Muscle of arm (tissue), 14 donors: ENCODE measurements around the gene YAP1. TPM values are rescaled to one million over a fixed set of nuclear protein-coding genes. Genes with fewer than 3 reads are reported as not detected.

Experiments
- DNase-seq: peaks from one replicate; pipeline ENCODE4 v3.0.0-alpha.2; 2013
- long read RNA-seq, 11 donors: transcript quantifications; one replicate each; lab custom pipeline, GENCODE V29; 2026
- polyA plus RNA-seq, 12 donors: library from polyadenylated mRNA; unstranded; fragments of 120-200 nt; gene quantifications; one replicate each; pipeline ENCODE4 v1.2.1, GENCODE V29; 2013; ENCODE audit not compliant: insufficient read length in 12 of 12

Gene YAP1
- 100 to 1,000 TPM in 2 of 12 donors, 10 to 100 TPM in 9, not detected in 1; 64.0 to 127 (median 89.4) TPM for polyA plus RNA-seq
- long read RNA-seq, donor 1, full-length matches to known transcripts, result 7 of 44 reads
- long read RNA-seq, donor 1, partial matches to known transcripts, result 37 of 44 reads
- long read RNA-seq, donor 1, other reads (novel, unspliced or antisense), result 0 of 44 reads
- long read RNA-seq, donor 2, full-length matches to known transcripts, result 9 of 24 reads
- long read RNA-seq, donor 2, partial matches to known transcripts, result 15 of 24 reads
- long read RNA-seq, donor 2, other reads (novel, unspliced or antisense), result 0 of 24 reads
- long read RNA-seq, donor 3, full-length matches to known transcripts, result 5 of 5 reads
- long read RNA-seq, donor 3, partial matches to known transcripts, result 0 of 5 reads
- long read RNA-seq, donor 3, other reads (novel, unspliced or antisense), result 0 of 5 reads
- long read RNA-seq, donor 4, full-length matches to known transcripts, result 7 of 15 reads
- long read RNA-seq, donor 4, partial matches to known transcripts, result 8 of 15 reads
- long read RNA-seq, donor 4, other reads (novel, unspliced or antisense), result 0 of 15 reads
- long read RNA-seq, donor 5, result 0 reads
- long read RNA-seq, donor 6, full-length matches to known transcripts, result 5 of 5 reads
- long read RNA-seq, donor 6, partial matches to known transcripts, result 0 of 5 reads
- long read RNA-seq, donor 6, other reads (novel, unspliced or antisense), result 0 of 5 reads
- long read RNA-seq, donor 7, full-length matches to known transcripts, result 8 of 18 reads
- long read RNA-seq, donor 7, partial matches to known transcripts, result 10 of 18 reads
- long read RNA-seq, donor 7, other reads (novel, unspliced or antisense), result 0 of 18 reads
- long read RNA-seq, donor 8, full-length matches to known transcripts, result 15 of 23 reads
- long read RNA-seq, donor 8, partial matches to known transcripts, result 8 of 23 reads
- long read RNA-seq, donor 8, other reads (novel, unspliced or antisense), result 0 of 23 reads
- long read RNA-seq, donor 9, full-length matches to known transcripts, result 5 of 11 reads
- long read RNA-seq, donor 9, partial matches to known transcripts, result 6 of 11 reads
- long read RNA-seq, donor 9, other reads (novel, unspliced or antisense), result 0 of 11 reads
- long read RNA-seq, donor 10, full-length matches to known transcripts, result 11 of 11 reads
- long read RNA-seq, donor 10, partial matches to known transcripts, result 0 of 11 reads
- long read RNA-seq, donor 10, other reads (novel, unspliced or antisense), result 0 of 11 reads
- long read RNA-seq, donor 11, full-length matches to known transcripts, result 5 of 12 reads
- long read RNA-seq, donor 11, partial matches to known transcripts, result 7 of 12 reads
- long read RNA-seq, donor 11, other reads (novel, unspliced or antisense), result 0 of 12 reads

DNA sequence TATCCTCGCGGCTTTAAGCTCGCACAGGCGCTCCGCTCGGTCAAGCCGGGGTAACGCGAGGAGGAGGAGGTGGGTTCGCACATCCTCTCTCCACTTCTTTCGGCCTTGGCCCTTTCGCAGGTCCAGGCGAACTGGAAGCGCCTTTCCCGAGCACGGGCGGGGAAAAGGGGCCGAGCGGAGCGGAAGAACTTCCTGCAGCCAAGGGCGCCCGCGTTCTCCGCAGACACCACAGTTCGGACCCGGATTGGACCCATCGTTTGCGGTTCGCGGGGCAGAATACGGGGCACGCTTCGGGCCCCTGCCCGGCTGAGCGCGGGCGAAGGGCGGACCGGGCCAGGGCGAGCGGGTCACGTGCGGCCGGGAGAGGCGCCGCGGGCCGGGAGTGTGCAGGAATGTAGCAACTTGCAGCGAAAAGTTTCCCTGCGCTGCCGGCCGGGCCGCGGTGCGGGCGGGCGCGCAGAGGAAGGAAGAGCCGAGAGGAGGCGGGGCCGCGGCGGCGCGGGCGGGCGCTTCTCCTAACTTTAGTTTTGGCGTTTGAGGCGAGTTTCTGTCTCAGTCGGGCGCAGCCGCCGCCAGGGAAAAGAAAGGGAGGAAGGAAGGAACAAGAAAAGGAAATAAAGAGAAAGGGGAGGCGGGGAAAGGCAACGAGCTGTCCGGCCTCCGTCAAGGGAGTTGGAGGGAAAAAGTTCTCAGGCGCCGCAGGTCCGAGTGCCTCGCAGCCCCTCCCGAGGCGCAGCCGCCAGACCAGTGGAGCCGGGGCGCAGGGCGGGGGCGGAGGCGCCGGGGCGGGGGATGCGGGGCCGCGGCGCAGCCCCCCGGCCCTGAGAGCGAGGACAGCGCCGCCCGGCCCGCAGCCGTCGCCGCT is at the start of gene YAP1:
Gene YAP1, plus strand, starts transcription at position 552 of the 865 bp plus-strand sequence. CDS start 402 bp downstream, outside the sequence.
- peak; percentile 93 for DNase-seq

DNA sequence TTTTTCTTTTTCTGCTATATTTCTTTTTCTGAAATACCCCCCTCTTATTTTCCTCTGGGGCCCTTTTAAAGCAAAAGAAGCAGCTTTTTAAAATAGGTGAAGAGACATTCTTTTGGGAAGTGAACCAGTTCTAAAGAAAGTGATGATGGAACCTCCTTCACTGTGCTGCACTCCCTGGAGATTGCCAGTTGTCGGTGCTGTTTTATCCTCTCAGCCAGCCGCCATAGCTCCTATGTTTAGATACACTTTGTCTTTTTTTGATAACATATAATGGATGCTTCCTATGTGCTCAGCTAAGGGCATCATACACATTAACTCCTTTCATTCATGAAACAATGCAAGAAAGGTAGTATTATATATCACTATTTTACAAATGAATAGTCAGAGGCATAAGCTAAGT is 49.0 kb upstream of the YAP1 start:
- DNase-seq, result no peak

DNA sequence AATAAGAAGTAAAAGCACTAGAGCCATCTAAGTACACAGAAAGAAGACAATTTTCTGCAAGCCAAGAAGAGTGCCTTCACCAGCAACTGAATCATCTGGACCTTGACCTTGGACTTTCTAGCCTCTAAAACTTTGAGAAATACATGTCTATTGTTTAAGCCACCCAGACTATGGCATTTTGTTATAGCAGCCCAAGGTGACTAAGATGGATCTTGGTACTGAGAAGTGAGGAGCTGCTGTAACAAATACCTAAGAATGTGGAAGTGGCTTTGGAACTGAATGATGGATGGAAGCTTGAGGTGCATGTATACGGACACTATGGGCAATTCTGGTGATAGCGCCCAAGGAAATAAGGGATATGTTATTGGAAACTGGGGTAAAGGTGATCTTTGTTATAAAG is 48.1 kb upstream of the YAP1 start:
- no peak for DNase-seq

DNA sequence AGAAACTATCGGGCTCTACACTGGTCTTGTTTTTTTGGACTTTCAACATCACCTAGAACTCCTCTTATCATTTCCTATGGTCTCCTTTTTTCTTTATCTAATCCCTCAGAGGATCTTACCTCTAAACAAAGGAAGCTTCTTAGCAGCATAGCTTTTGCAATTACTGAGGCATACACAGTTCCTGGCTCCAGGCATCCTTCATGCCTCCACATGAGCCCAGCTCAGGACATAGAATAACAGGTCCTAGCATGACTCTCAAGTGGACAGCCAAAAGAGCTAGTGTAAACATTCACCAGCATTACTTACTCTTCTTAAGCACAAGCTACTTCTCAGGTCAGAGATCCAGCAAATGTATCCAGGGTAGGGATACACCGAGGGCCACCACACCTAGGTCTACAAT is 45.9 kb upstream of the YAP1 start:
- DNase-seq, result no peak

DNA sequence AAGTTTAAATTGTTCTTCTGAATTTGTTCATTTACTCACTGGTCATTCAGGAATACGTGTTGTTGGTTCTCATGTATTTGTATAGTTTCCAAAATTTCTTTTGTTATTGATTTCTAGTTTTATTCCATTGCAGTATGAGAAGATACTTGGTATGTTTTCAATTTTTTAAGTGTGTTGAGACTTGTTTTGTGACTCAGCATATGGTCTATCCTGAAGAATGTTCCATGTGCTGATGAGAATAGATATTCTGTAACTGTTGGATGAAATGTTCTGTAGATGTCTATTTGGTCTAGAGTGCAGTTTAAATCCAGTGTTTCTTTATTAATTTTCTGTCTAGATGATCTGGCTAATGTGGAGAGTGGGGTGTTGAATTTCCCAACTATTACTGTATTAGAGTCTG is 39.5 kb upstream of the YAP1 start:
- DNase-seq, result no peak

DNA sequence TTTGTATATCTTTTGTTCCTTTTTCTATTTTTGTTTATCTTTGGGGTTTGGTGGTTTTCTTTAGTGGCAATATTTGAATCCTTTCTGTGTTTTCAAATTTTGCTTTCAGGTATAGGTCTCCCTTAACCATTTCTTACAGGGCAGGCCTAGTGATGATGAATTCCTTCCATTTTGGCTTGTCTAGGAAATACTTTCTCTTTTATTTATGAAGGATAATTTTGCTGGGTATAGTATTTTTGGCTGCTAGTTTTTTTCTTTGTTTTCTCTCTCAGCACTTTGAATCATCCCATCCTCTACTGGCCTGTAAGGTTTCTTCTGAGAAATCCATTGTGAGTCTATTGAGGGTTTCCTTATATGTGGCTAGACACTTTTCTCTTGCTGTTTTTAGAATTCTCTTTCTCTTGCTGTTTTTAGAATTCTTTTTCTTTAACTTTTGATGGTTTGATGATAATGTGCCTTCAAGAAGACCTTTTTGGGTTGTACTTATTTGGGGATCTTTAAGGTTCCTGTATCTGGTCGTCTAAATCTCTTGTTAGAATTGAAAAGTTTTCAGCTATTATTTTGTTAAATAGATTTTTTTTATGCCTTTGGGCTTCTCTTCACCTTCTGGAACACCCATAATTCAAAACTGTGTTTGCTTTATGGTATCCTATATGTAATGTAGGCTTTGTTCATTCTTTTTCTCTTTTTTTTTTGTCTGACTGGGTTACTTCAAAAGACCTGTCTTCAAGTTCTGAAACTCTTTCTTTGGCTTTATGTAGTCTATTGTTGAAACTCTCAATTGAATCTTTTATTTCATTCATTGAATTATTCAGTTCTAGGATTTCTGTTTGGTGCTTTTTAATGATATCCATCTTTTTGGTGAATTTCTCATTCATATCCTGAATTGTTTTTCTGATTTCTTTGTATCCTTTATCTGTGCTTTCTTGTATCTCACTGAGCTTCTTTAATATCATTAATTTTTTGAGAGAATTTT is 38.5 kb upstream of the YAP1 start:
- DNase-seq, result no peak

DNA sequence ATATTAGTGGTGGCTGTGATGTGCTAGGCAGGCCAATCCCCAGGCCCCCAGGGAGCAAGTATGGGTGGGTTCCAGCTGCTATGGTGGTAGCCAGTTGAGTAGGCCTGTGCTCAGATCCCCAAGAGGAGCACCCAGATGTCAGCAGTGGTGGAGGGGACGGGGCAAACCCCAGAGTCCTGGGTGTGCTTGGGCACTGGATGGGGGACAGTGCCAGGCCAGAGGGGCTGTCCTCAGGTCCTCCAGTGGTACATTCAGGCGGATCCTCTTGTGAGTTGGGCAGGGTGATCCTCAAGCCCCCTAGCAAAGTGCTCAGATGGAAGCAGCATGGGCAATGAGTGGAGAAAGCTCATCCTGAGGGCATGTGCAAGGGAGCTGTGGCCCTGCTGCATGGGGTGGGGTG is 37.0 kb upstream of the YAP1 start:
- no peak for DNase-seq

DNA sequence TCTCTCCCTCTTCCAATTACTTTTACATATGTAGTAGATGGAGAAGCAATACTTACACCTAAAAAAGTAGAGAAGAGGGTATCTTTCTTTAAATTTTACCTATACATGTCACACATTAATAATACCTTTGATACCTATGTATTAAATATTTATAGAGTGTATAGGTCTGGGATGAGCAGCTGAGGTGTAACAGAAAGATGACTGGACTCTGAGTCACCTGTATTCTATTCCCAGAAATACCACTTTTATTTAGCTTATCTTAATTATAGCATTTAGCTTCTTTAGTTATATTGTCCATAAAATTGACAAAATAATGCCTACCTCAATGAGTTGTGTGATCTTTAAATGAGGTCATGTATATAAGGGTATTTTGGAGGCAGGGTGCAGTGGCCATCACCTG is 30.6 kb upstream of the YAP1 start:
- DNase-seq, result no peak

DNA sequence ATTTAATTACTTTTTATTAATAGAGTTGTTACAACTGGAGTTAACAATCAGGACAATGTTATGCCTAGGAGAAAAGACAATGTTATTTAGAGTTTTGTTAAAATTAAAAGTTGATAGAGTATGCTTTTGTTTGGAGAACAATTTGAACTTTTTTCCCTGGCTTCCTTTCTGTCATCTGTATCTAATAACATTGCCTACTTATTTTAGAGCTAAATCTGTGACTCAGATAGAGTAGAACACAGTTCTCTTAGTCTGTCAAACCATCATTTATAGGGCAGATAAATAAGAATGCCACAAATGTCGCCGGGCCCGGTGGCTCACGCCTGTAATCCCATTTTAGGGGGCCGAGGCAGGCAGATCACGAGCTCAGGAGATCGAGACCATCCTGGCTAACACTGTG is 28.9 kb upstream of the YAP1 start:
- DNase-seq, result no peak

DNA sequence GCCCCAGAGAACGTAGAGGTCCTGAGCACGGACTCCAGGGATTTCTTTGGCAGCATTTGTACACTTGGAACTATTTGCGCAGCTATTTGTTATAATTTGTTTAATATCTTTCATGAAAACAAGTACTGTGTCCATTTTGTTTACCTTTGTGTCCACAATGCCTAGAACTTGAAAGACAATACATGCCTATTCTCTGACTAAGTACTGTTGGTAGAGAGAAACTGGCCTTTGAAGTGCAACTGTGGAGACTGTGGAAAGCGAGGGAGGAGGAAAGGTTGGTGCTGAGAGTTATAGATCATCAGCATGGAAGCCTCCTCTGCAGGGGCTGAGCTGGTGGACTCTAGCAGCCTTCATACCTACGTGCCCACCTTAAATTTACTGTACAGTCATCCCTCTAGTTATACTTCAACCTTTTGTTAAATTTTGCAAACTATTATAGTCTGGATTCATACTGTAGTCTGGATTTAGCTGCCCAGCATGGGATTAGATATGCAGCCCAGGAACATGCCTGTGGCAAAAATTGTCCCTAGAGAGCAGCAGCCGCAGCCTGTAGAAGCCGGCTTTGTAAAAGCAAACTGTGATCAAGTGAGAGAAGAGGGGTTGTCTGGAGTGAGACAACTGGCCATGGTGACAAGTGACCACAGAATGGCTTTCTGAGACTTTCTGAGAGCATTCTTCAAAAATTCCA is 24.2 kb upstream of the YAP1 start:
- DNase-seq, result no peak

DNA sequence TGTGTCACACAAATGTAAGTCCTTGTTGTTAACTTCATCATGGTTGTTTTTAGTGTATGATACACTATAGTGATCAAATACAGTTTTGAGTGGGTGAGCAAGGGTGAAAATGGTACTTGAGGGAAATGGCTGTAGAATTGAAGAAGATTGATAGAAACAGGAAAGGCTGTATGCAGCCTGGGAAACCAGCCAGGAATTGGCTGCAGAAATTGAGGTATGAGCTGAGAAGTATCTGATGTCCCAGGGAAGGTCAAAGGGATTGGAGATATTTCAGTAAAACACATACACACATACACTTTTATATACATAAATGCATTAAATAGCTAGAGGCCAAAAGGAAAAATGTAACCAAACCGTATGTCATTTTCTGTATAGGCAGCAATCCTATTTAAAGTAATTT is 13.1 kb upstream of the YAP1 start:
- DNase-seq, result no peak

DNA sequence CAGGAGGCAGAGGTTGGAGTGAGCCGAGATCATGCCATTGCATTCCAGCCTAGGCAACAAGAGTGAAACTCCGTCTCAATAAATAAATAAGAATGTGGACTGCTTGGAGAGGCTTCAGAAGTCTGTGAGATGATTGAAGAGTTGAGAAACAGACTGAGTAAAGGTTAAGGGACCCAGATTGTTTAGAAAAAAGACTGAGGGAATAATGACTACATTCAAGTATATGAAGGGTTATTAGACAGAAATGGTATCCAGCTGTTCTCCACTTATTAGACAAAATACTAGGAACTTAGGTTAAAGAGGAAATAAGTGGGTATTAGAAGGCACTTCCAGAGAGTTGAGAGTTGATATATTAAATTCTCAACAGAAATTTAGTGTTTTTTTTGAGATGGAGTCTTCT is 10.5 kb upstream of the YAP1 start:
- DNase-seq, result no peak

DNA sequence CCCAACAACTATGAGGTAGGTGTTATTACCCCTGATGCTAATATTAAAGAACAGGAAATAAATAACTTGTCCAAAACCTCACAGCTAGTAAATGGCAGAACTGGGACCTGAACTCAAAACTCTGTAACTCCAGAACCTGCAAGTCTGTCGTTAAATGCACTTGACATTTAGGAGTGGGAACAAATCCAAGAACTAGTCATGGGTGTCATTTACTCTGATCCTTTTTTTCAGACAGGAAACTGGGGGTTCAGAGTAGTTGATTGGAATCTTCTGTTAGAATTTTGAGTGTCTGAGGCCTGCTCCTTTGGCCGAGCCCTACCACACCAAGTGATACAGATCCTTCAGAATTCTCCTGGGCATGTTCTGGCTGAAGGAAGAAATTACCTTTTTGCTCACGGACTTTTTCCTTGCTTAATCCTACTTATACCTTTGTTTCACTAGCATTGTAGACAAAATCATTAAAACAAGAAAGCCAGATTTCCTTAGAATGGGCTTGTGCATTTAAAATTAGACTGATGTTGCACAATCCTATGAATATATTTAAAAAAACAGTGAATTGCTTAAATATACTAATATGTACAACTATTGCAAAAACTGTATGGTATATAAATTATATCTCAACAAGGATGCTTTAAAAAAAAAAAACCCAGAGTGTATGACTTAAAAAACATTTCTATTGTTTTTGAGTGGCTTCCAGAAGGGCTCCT is 1.4 kb upstream of the YAP1 start:
- DNase-seq, result no peak

DNA sequence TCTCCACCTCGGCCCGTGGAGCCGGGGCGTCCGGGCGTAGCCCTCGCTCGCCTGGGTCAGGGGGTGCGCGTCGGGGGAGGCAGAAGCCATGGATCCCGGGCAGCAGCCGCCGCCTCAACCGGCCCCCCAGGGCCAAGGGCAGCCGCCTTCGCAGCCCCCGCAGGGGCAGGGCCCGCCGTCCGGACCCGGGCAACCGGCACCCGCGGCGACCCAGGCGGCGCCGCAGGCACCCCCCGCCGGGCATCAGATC is 439 bp downstream of the YAP1 start:
- no peak for DNase-seq

DNA sequence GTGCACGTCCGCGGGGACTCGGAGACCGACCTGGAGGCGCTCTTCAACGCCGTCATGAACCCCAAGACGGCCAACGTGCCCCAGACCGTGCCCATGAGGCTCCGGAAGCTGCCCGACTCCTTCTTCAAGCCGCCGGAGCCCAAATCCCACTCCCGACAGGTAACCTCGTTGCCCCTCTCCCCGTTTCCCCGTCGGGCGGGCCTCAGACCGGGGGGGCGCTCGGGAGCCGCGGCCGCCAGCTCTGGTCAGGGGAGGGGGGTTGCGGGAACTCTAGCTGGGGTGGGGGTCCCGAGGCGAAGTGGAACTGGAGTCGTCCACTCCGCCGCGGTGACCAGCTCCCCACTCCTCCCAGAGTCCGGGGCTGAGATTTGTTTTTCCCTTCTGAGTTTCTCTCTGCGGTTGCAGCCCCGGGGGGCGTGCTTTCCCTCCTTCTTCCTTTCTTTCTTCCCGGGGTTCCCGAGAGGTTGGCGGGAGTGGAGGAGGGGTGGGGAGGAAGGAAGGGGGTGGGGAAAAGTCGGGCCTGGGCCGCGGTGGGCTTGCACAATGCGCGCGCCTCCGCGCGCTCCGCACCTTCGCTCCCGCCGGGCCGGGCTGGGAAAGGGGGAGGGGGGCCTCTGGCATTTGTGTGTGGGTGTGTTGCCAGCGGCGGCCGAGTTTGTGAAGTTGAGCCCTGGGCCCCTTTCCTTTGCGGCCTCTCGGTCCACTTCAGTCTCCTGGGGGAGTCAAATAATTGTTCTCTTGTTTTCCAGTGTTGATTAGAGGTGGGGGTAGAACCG is 952 bp downstream of the YAP1 start:
- peak; percentile 83 for DNase-seq

DNA sequence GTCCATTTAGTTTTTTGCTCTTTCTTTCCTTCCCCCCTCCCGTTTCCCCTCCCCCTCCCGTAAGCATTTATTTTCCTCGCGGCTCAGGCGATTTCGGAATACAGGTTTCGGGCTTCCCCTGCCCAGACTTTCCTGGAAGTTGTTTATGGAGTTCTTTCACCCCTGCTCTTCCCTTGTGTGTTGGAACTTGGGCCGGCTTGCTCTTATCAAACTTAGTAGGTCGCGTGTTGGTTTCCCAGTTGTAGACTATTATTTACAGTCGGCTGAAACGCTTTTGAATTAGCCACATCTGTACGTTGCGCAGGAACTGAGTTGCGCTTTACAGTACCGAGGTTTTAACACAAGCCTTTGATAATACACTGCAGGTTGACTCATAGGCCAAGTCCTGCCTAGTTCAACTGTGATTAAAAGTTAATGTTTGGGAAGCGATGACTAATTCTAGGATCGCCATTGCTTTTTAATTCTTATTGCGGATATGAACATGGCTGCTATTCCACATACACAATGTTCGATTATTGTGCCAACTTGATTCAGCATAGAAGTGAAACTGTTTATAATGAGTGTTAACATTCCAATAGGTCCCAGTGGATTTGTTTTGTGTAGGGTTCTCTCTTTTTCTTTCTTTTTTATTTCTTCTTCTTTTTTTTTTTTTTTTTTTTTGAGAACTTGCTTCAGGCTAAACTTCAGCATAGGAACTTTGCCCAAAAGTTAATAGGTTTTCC is 1.7 kb downstream of the YAP1 start:
- DNase-seq, result no peak

DNA sequence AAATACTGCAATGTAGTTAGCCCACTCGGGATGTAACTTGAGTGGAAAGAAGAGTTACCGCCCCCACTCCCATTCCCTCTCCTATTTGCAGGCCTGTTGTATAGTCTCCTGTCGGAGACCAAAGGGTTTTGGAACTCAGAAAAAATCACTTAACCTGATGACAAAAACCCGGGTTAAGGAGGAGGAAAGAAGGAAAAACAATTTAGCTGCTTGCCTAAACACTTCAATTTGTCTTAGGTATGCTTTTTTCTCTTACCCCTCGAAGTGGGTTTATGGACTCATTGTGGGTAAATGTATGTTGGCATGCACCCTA is 2.2 kb downstream of the YAP1 start:
- peak; percentile 61 for DNase-seq
